ENCODE data around the gene MCF2L. TPM values are rescaled to one million over a fixed set of nuclear protein-coding genes. Genes with fewer than 3 reads are reported as not detected.

MCF2L gene
- total RNA-seq, 1 donor from 2014 or later = 69.7 TPM

- ATAC-seq = no peak
- no peaks in the 10 kb centered on the region for H3K36me3 ChIP-seq
- no peak overlapping the region for H3K4me3 ChIP-seq
- no peaks in the 10 kb centered on the region for H3K9me3 ChIP-seq
- no peaks in the 10 kb centered on the region for H3K27me3 ChIP-seq
- peaks cover 4% of the 10 kb centered on the region for H3K4me1 ChIP-seq
- TF ChIP-seq CTCF (IDR thresholded peaks at IDR 0.05) = no peak
- DNase-seq = no peak
- intact Hi-C loops (cut with DNase I) = no loop called here
- H3K27ac ChIP-seq = no peak overlapping the region
Measured at GRCh38 chr13:113036401-113036800, 67.4 kb downstream of the MCF2L start.

- H3K4me3 ChIP-seq = no peak overlapping the region
- intact Hi-C loops (cut with DNase I) = no loop called here
- TF ChIP-seq CTCF (IDR thresholded peaks at IDR 0.05) = no peak
- no peaks in the 10 kb centered on the region for H3K36me3 ChIP-seq
- ATAC-seq (no peak), DNase-seq (no peak)
- H3K27ac ChIP-seq = no peak overlapping the region
- no peaks in the 10 kb centered on the region for H3K27me3 ChIP-seq
- H3K4me1 ChIP-seq = peaks cover 4% of the 10 kb centered on the region
- H3K9me3 ChIP-seq = no peaks in the 10 kb centered on the region
Measured at GRCh38 chr13:113040031-113040430, 71.0 kb downstream of the MCF2L start.

DNA sequence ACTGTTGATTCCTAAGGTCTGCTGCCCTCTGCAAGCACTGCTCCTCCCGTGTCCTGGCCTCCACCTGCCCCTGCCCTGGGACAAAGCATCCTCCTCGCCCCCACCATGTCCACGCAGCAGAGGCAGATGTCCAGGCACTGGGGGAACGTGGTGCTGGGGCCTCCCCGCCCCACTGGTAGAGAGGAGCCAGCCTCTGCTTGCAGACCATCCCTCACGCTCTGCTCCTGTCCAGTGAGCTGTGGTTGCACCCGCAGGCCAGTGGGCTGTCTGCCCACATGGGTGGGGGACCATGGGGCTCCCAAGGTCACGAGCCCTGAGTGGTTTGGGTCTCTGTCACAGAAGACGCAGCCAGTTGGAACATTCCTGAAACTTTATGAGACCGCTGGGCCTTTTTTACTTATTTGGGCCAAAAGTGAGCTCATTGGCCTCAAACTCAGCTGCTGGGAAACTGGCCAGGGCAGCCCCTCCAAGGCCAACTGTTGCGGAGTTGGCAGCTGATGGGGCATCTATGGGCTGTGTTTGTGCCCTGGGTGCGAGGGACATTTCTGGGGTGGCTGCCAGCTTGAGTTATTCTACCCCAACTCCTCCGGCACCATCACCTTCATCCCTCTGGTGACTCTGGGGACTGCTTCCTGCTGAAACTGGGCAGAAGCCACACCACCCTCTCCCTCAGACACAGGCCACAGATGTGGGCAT, 71.7 kb downstream of the MCF2L start:
- Histone ChIP-seq H3K36me3 (no peaks in the 10 kb centered on the region), H3K9me3 (no peaks in the 10 kb centered on the region), H3K4me1 (no peaks in the 10 kb centered on the region), H3K4me3 (no peak overlapping the region), H3K27me3 (no peaks in the 10 kb centered on the region), H3K27ac (no peak overlapping the region)
- intact Hi-C loops (cut with DNase I) = no loop called here
- DNase-seq (no peak), ATAC-seq (no peak)
- TF ChIP-seq CTCF (IDR thresholded peaks at IDR 0.05) = no peak

DNA sequence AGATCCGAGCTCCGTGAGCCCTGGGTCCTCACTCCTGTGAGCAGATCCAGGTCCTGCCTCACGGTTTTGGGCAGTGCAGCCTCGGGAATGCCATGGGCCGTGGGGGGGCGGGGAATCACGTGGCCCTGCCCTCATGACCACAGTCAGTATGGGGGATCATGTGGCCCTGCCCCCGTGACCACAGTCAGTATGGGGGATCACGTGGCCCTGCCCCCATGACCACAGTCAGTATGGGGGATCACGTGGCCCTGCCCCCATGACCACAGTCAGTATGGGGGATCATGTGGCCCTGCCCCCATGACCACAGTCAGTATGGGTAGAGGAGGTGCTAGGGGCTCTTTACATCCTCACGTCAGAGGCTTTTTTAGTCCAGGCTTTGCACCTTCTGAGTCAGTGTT, 72.3 kb downstream of the MCF2L start:
- no peak overlapping the region for H3K27ac ChIP-seq
- no peaks in the 10 kb centered on the region for H3K27me3 ChIP-seq
- H3K9me3 ChIP-seq = no peaks in the 10 kb centered on the region
- DNase-seq (no peak), ATAC-seq (no peak)
- no peaks in the 10 kb centered on the region for H3K4me1 ChIP-seq
- no peaks in the 10 kb centered on the region for H3K36me3 ChIP-seq
- intact Hi-C loops (cut with DNase I) = no loop called here
- H3K4me3 ChIP-seq = no peak overlapping the region
- TF ChIP-seq CTCF (IDR thresholded peaks at IDR 0.05) = no peak

DNA sequence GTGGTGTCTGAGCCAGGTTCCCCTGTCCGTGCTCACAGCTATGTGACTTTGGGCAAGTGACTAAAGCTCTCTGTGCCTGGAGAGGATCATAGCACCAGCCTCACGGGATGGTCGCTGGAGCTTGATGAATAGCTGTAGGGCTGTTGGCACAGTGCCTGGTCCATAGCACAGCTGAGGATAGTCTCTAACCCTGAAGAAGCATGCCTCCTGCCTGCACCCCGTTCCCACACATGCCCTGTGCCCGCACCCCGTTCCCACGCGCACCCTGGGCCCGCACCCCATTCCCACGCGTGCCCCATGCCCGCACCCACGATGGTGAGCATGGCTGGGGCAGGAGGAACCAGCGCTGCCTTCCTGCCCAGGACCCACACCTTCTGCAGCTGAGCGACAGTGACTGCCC, 72.9 kb downstream of the MCF2L start:
- Histone ChIP-seq H3K36me3 (peaks cover 3% of the 10 kb centered on the region), H3K4me3 (no peak overlapping the region), H3K27me3 (no peaks in the 10 kb centered on the region), H3K27ac (no peak overlapping the region), H3K4me1 (no peaks in the 10 kb centered on the region), H3K9me3 (no peaks in the 10 kb centered on the region)
- TF ChIP-seq CTCF (IDR thresholded peaks at IDR 0.05) = no peak
- intact Hi-C loops (cut with DNase I) = no loop called here
- ATAC-seq = no peak
- no peak for DNase-seq

- Histone ChIP-seq H3K4me3 (no peak overlapping the region), H3K27ac (no peak overlapping the region), H3K36me3 (peaks cover 4% of the 10 kb centered on the region), H3K27me3 (no peaks in the 10 kb centered on the region), H3K4me1 (no peaks in the 10 kb centered on the region), H3K9me3 (no peaks in the 10 kb centered on the region)
- ATAC-seq (no peak), DNase-seq (no peak)
- intact Hi-C loops (cut with DNase I) = no loop called here
- no peak for TF ChIP-seq CTCF (IDR thresholded peaks at IDR 0.05)
Measured at GRCh38 chr13:113042456-113042855, 73.4 kb downstream of the MCF2L start.
